K562 (cell line): ENCODE measurements around the gene CDT1.

Experiments used
- CREB1 ChIP-seq, 2 experiments: sonication (generic) in 1 of 2; formaldehyde crosslinking in 1 of 2; IDR thresholded peaks; 2 replicates each; pipeline versions ENCODE4 v1.6.1 to v1.8.0; 2012 to 2022; ENCODE audit warnings: inconsistent platforms in 1 of 2, mild to moderate bottlenecking in 1 of 2, missing genetic modification reagents in 1 of 2, moderate library complexity in 1 of 2
- DDX20 ChIP-seq: fragments of 450-650 bp; IDR thresholded peaks from 2 replicates; pipeline ENCODE4 v1.6.1; 2016; ENCODE audit warnings: missing genetic modification characterization, low read depth, mild to moderate bottlenecking, missing compliant biosample characterization, moderate library complexity
- HCFC1 ChIP-seq: IDR thresholded peaks from 2 replicates; pipeline ENCODE4 v1.6.1; 2012; ENCODE audit warnings: low read depth, low read length, improper control_type of control experiment
- HIVEP1 ChIP-seq: fragments of 250-450 bp; sonication (Bioruptor Pico); IDR thresholded peaks from 2 replicates; pipeline ENCODE4 v1.4.0; 2020; ENCODE audit warnings: mild to moderate bottlenecking
- KAT8 ChIP-seq: fragments of 450-650 bp; IDR thresholded peaks from 2 replicates; pipeline ENCODE4 v1.6.1; 2016; ENCODE audit warnings: low read depth, mild to moderate bottlenecking
- SMARCB1 ChIP-seq: IDR thresholded peaks from 2 replicates; pipeline ENCODE4 v1.6.1; 2011; ENCODE audit warnings: improper control_type of control experiment, low read depth; ENCODE audit not compliant: insufficient read length
- ZFX ChIP-seq: sonication (generic); formaldehyde crosslinking; IDR thresholded peaks from 2 replicates; pipeline ENCODE4 v1.8.0; 2022; ENCODE audit warnings: mild to moderate bottlenecking, missing genetic modification reagents, moderate library complexity
- ZNF263 ChIP-seq: sonication (generic); formaldehyde crosslinking; IDR thresholded peaks from 2 replicates; pipeline ENCODE4 v1.8.0; 2022; ENCODE audit warnings: mild to moderate bottlenecking, missing genetic modification reagents, borderline replicate concordance
- TF ChIP-seq, protein P1 (sequence below): fragments of 250-450 bp; sonication (Bioruptor Pico); IDR thresholded peaks from 2 replicates; pipeline ENCODE4 v1.8.0; 2021; ENCODE audit warnings: borderline replicate concordance, mild to moderate bottlenecking, moderate library complexity; ENCODE audit not compliant: poor library complexity, severe bottlenecking

DNA sequence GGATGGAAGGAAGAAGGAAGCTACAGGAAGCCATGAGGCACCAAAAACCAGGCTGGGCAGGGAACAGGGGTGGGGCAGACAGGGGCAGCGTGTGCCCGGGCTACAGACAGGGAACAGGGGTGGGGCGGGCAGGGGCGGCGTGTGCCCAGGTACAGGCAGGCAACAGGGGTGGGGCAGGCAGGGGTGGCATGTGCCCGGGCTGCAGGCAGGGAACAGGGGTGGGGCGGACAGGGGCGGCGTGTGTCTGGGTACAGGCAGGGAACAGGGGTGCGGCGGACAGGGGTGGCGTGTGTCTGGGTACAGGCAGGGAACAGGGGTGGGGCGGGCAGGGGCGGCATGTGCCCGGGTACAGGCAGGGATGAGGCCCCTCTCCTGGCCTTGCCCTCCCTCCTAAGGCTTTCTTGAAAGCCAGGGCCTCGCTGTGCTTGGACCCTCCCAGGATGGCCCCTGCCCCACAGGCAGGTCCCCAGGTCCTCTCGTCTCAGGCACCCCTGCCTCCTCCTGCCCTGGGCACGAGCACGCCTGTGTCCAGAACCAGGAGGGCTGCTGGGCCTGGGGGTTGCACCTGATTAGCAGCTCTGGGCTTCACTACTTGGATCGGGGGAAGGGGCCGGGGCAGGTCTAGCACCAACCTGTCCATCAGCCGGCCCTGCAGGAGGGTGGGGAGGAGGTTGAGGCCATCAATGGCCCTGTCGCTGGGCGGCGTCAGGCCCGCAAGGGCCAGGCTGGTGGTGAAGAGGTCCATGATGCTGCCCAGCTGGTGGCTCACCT lies 22.7 kb downstream of the CDT1 start:
- TF ChIP-seq SMARCB1, result no peak
- no peak for TF ChIP-seq DDX20 (tag)
- TF ChIP-seq KAT8, result no peak
- no peak for TF ChIP-seq HIVEP1 (CRISPR knock-in tag)
- no peak for TF ChIP-seq ZFX (CRISPR knock-in tag)
- no peak for TF ChIP-seq HCFC1
- no peak for TF ChIP-seq ZNF263 (CRISPR knock-in tag)
- TF ChIP-seq, protein P1, sequence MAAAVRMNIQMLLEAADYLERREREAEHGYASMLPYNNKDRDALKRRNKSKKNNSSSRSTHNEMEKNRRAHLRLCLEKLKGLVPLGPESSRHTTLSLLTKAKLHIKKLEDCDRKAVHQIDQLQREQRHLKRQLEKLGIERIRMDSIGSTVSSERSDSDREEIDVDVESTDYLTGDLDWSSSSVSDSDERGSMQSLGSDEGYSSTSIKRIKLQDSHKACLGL, result no peak
- TF ChIP-seq CREB1 (IDR thresholded peaks at IDR 0.05), result no peak
- no peak for TF ChIP-seq CREB1 (CRISPR knock-in tag; IDR thresholded peaks at IDR 0.05)
